Calu3 (cell line): Measurements from ENCODE around the gene NAGLU. TPM values are rescaled to one million over a fixed set of nuclear protein-coding genes. Genes with fewer than 3 reads are reported as not detected.

Experiments
- BruUV-seq: library from RNA; stranded (reverse); fragments of 400-500 nt; replicated peaks from 2 replicates; lab custom pipeline; 2021; lab: Mats Ljungman, UMichigan
- CTCF ChIA-PET: fragments of 300-600 bp; sonication (Branson Sonifier 250); formaldehyde crosslinking; loops from one replicate; lab custom pipeline; 2022; ENCODE audit warnings: antibody characterized with exemption; lab: Charles Lee
- DNase-seq: peaks from one replicate; pipeline ENCODE4 v3.0.0; 2022
- H3K27ac Mint-ChIP-seq: one replicate; pipeline ENCODE4 v1.8.0; 2022; ENCODE audit warnings: mixed read lengths; ENCODE audit not compliant: unreplicated experiment
- H3K27me3 Mint-ChIP-seq: one replicate; pipeline ENCODE4 v1.8.0; 2022; ENCODE audit warnings: mixed read lengths; ENCODE audit not compliant: unreplicated experiment
- H3K36me3 Mint-ChIP-seq: one replicate; pipeline ENCODE4 v1.8.0; 2022; ENCODE audit warnings: mild to moderate bottlenecking, moderate library complexity, mixed read lengths; ENCODE audit not compliant: insufficient read depth, unreplicated experiment
- H3K4me1 Mint-ChIP-seq: one replicate; pipeline ENCODE4 v1.8.0; 2022; ENCODE audit warnings: mild to moderate bottlenecking, low read depth, mixed read lengths; ENCODE audit not compliant: unreplicated experiment
- H3K4me3 Mint-ChIP-seq: one replicate; pipeline ENCODE4 v1.8.0; 2022; ENCODE audit warnings: mild to moderate bottlenecking, low read depth, moderate library complexity, mixed read lengths; ENCODE audit not compliant: unreplicated experiment
- H3K9me3 Mint-ChIP-seq: one replicate; pipeline ENCODE4 v1.8.0; 2022; ENCODE audit warnings: low read depth, mixed read lengths; ENCODE audit not compliant: unreplicated experiment
- CTCF ChIP-seq: fragments of 200-600 bp; IDR thresholded peaks from one replicate; pipeline ENCODE4 v1.8.0; 2022; ENCODE audit warnings: antibody characterized with exemption; ENCODE audit not compliant: unreplicated experiment
- intact Hi-C: fragments of 100-400 bp; cut with micrococcal nuclease; formaldehyde crosslinking; loops from one replicate; pipeline ENCODE4 v1.10.0; 2022; ENCODE audit not compliant: unreplicated experiment
- total RNA-seq: library from RNA; stranded (reverse); gene quantifications from 2 replicates; pipeline ENCODE4 v1.2.3, GENCODE V29; 2022

NAGLU gene
- total RNA-seq, 1 experiment from 2014 or later: 53.8 TPM

- no peak for TF ChIP-seq CTCF
- DNase-seq: no peak
- Mint-ChIP-seq H3K9me3 (no peaks in the 10 kb centered on the region), H3K4me1 (peaks cover 19% of the 10 kb centered on the region), H3K27ac (no peak overlapping the region), H3K4me3 (no peak overlapping the region), H3K27me3 (no peaks in the 10 kb centered on the region), H3K36me3 (peaks cover 74% of the 10 kb centered on the region)
- no TSS peak for BruUV-seq
- intact Hi-C loops: no loop called here
- CTCF ChIA-PET: interaction anchor here (0.5 kb wide), 1 partner anchor 263 kb away, joined by 4 read pairs; no protein-coding TSS in a partner anchor
Measured at GRCh38 chr17:42581744-42582270, 45.8 kb downstream of the NAGLU start.

DNA sequence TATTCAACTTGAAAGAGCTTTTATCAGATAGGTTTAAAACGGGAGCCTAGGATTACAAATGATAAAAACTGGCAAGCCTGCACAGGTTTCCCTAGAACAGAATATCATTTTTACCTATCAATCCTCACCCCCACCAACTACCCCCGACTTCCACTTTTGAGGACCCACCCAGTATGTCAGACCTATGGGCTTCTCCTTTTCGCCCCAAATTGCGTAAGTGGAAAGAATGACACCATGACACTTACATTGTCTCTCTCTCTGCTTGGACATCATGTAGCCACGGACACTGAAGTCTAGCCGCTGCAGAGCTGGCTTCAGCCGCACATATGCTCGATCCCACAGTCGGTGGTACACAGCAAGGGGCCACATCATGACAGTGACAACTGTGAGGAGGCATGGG is 48.8 kb downstream of the NAGLU start:
- H3K36me3 Mint-ChIP-seq: peaks cover 56% of the 10 kb centered on the region
- no TSS peak for BruUV-seq
- CTCF ChIA-PET: no interaction called here
- intact Hi-C loops: no loop called here
- no peak overlapping the region for H3K27ac Mint-ChIP-seq
- no peak overlapping the region for H3K4me3 Mint-ChIP-seq
- H3K27me3 Mint-ChIP-seq: no peaks in the 10 kb centered on the region
- no peak for TF ChIP-seq CTCF
- H3K9me3 Mint-ChIP-seq: no peaks in the 10 kb centered on the region
- no peak for DNase-seq
- H3K4me1 Mint-ChIP-seq: peaks cover under 1% of the 10 kb centered on the region

- intact Hi-C loops: no loop called here
- Mint-ChIP-seq H3K36me3 (peaks cover 57% of the 10 kb centered on the region), H3K4me1 (no peaks in the 10 kb centered on the region), H3K4me3 (no peak overlapping the region), H3K27ac (no peak overlapping the region), H3K9me3 (no peaks in the 10 kb centered on the region), H3K27me3 (no peaks in the 10 kb centered on the region)
- TF ChIP-seq CTCF: no peak
- no TSS peak for BruUV-seq
- CTCF ChIA-PET: no interaction called here
- no peak for DNase-seq
Measured at GRCh38 chr17:42585353-42585752, 49.3 kb downstream of the NAGLU start.

DNA sequence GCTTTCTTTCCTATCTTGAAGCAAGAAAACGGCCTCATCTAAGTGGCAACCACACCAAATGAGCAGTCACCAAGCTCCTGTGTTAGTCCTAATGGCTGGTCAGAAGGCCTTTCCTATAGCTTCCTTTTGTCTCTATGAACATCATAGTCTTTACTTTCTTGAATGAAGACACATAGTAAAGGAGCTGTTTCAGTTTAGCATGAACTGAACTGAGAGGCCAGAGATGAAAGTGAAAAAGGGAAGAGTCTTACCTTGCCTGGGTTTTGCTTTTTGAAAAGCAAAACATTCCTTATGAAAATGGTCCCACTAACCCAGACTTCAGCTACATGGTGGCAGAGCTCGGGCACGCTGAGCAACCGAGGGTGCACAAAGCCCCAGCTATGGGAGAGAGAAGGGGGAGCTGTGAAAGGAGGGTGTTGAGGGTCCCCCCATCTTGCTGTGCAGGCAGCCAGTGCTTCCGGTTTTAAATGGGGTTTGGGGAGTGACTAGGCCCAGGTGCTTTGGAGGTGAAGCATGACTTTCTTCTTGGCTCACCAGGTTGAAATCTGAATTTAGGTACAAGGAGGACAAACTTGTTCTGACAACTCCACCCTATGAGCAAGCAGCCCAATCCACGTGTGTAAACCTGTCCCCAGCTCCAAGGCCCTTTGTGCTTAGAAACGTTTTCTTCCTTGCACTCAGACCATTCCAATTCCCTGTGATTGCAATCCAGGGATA is 50.6 kb downstream of the NAGLU start:
- no TSS peak for BruUV-seq
- no peaks in the 10 kb centered on the region for H3K27me3 Mint-ChIP-seq
- H3K36me3 Mint-ChIP-seq: peaks cover 55% of the 10 kb centered on the region
- no peak overlapping the region for H3K4me3 Mint-ChIP-seq
- no peaks in the 10 kb centered on the region for H3K4me1 Mint-ChIP-seq
- H3K9me3 Mint-ChIP-seq: no peaks in the 10 kb centered on the region
- TF ChIP-seq CTCF: no peak
- no peak overlapping the region for H3K27ac Mint-ChIP-seq
- no peak for DNase-seq
- CTCF ChIA-PET: no interaction called here
- intact Hi-C loops: no loop called here
